K562 (cell line): Measurements from ENCODE around the gene REG4. TPM values are rescaled to one million over a fixed set of nuclear protein-coding genes. Genes with fewer than 3 reads are reported as not detected.
A peak's percentile ranks its signal among the peaks of the same experiment; 100 is the strongest.

Source experiments
- ATAC-seq: fragments of 200-7000 bp; cut with Tn5 transposase; 3 replicates; pipeline ENCODE4 v1.9.1; 2020; ENCODE audit warnings: moderate library complexity
- BruUV-seq: library from RNA; stranded (reverse); fragments of 400-500 nt; replicated peaks from 2 replicates; lab custom pipeline; 2021; lab: Mats Ljungman, UMichigan
- CTCF ChIA-PET: fragments of 300-600 bp; formaldehyde crosslinking; extraction: SDS; loops from one replicate; lab custom pipeline; 2021; ENCODE audit warnings: low intra/inter-chr PET ratio; lab: Yijun Ruan, JAX
- POLR2A ChIA-PET: fragments of 300-600, 350-650 bp; sonication (Branson Sonifier 250); formaldehyde crosslinking; extraction: SDS; loops from one replicate; lab custom pipeline; 2021; ENCODE audit warnings: antibody characterized with exemption, inconsistent platforms; lab: Yijun Ruan, JAX
- DNase-seq, 4 experiments: peaks; one replicate each; pipeline versions ENCODE4 v3.0.0 to v3.0.0-alpha.2; 2011 to 2018; ENCODE audit warnings: low spot score in 3 of 4, mixed read lengths in 3 of 4; ENCODE audit errors: extremely low read depth in 1 of 4
- FAIRE-seq: peaks from 2 replicates; lab custom pipeline; 2011; peaks lifted over from hg19 to GRCh38; lab: Jason Lieb, UNC
- H2AFZ ChIP-seq: 2 replicates; pipeline ENCODE4 v1.6.0; 2011; ENCODE audit warnings: low read depth, low read length, control low read depth, inconsistent platforms
- H3K27ac ChIP-seq: fragments of 200-600 bp; 3 replicates; pipeline ENCODE4 v1.8.0; 2011; ENCODE audit warnings: low read depth, mild to moderate bottlenecking, control low read depth, inconsistent platforms, low read length, moderate library complexity, mixed read lengths; ENCODE audit errors: extremely low read depth
- H3K27me3 ChIP-seq, 2 experiments: fragments of 300-600 bp in 1 of 2; 2 replicates in 1 of 2; 3 replicates in 1 of 2; pipeline versions ENCODE4 v1.6.0 to v1.8.0; 2011; ENCODE audit warnings: inconsistent platforms in 2 of 2, low read length in 2 of 2, mild to moderate bottlenecking in 1 of 2, mixed read lengths in 1 of 2, moderate library complexity in 1 of 2; ENCODE audit not compliant: control insufficient read depth in 2 of 2, insufficient read depth in 2 of 2
- H3K36me3 ChIP-seq: fragments of 300-600 bp; 3 replicates; pipeline ENCODE4 v1.8.0; 2011; ENCODE audit warnings: mild to moderate bottlenecking, low read length, inconsistent platforms; ENCODE audit not compliant: control insufficient read depth, insufficient read depth
- H3K4me1 ChIP-seq, 2 experiments: fragments of 200-600 bp in 1 of 2; replicated peaks in 1 of 2; 2 replicates in 1 of 2; 3 replicates in 1 of 2; pipeline versions ENCODE4 v1.5.1 to v1.8.0; 2011; ENCODE audit warnings: inconsistent platforms in 2 of 2, low read length in 2 of 2, mild to moderate bottlenecking in 1 of 2, mixed read lengths in 1 of 2, moderate library complexity in 1 of 2; ENCODE audit not compliant: control insufficient read depth in 2 of 2, insufficient read depth in 2 of 2
- H3K4me2 ChIP-seq: 2 replicates; pipeline ENCODE4 v1.6.1; 2011; ENCODE audit warnings: low read length, control low read depth, inconsistent platforms, mixed read lengths; ENCODE audit not compliant: insufficient read depth
- H3K4me3 ChIP-seq: fragments of 200-600 bp; sonication (generic), shearing (Covaris generic); 2 replicates; pipeline ENCODE4 v1.5.1; 2016; ENCODE audit warnings: control low read depth, inconsistent platforms
- H3K79me2 ChIP-seq: fragments of 200-600 bp; 3 replicates; pipeline ENCODE4 v1.8.0; 2011; ENCODE audit warnings: low read length, inconsistent platforms; ENCODE audit not compliant: control insufficient read depth, insufficient read depth
- H3K9ac ChIP-seq, 2 experiments: 2 replicates each; pipeline versions ENCODE4 v1.6.0 to v1.6.1; 2011; ENCODE audit warnings: low read depth in 2 of 2, low read length in 2 of 2, control low read depth in 1 of 2, inconsistent platforms in 1 of 2, mild to moderate bottlenecking in 1 of 2, mixed read lengths in 1 of 2; ENCODE audit not compliant: insufficient read depth in 1 of 2
- H3K9me1 ChIP-seq: one replicate; pipeline ENCODE4 v1.6.0; 2011; ENCODE audit warnings: inconsistent platforms, mild to moderate bottlenecking, low read length, moderate library complexity; ENCODE audit not compliant: control insufficient read depth, insufficient read depth
- H3K9me3 ChIP-seq: replicated peaks from 2 replicates; pipeline ENCODE4 v1.5.1; 2011; ENCODE audit warnings: low read depth, low read length, inconsistent platforms; ENCODE audit not compliant: control insufficient read depth, insufficient read depth
- H4K20me1 ChIP-seq: replicated peaks from 2 replicates; pipeline ENCODE4 v1.6.1; 2011; ENCODE audit warnings: low read length, inconsistent platforms, mixed read lengths; ENCODE audit not compliant: control insufficient read depth, insufficient read depth
- ATF1 ChIP-seq, 2 experiments: fragments of 450-650 bp in 1 of 2; IDR thresholded peaks; 2 replicates each; pipeline ENCODE4 v1.6.1; 2016; ENCODE audit warnings: missing compliant biosample characterization in 1 of 2, missing genetic modification characterization in 1 of 2
- DPF2 ChIP-seq: fragments of 450-650 bp; IDR thresholded peaks from 2 replicates; pipeline ENCODE4 v1.6.1; 2016
- HNRNPLL ChIP-seq: fragments of 200-400 bp; formaldehyde crosslinking; IDR thresholded peaks from 2 replicates; pipeline ENCODE4 v1.6.1; 2017; ENCODE audit warnings: low read length, low read depth, mild to moderate bottlenecking; ENCODE audit not compliant: poor library complexity, severe bottlenecking
- MEIS2 ChIP-seq: fragments of 450-650 bp; IDR thresholded peaks from 2 replicates; pipeline ENCODE4 v1.6.1; 2014; ENCODE audit warnings: mild to moderate bottlenecking; ENCODE audit not compliant: partially characterized antibody
- MTA2 ChIP-seq: fragments of 450-650 bp; IDR thresholded peaks from 2 replicates; pipeline ENCODE4 v1.6.1; 2016; ENCODE audit warnings: low read depth
- PML ChIP-seq: IDR thresholded peaks from 2 replicates; pipeline ENCODE4 v1.6.1; 2012; ENCODE audit warnings: low read length, inconsistent platforms
- TCF3 ChIP-seq: sonication (generic); formaldehyde crosslinking; IDR thresholded peaks from 2 replicates; pipeline ENCODE4 v1.4.0; 2020; ENCODE audit warnings: mild to moderate bottlenecking, missing genetic modification reagents
- TEAD4 ChIP-seq, 2 experiments: sonication (generic) in 1 of 2; formaldehyde crosslinking in 1 of 2; IDR thresholded peaks; 2 replicates each; pipeline versions ENCODE4 v1.6.1 to v1.8.0; 2012 to 2022; ENCODE audit warnings: borderline replicate concordance in 1 of 2, inconsistent platforms in 1 of 2, low read length in 1 of 2, mild to moderate bottlenecking in 1 of 2, missing genetic modification reagents in 1 of 2
- ZBTB17 ChIP-seq: fragments of 450-650 bp; formaldehyde crosslinking; IDR thresholded peaks from 2 replicates; pipeline ENCODE4 v1.4.0; 2020; ENCODE audit warnings: mild to moderate bottlenecking
- ZNF311 ChIP-seq: fragments of 250-450 bp; sonication (Bioruptor Pico); IDR thresholded peaks from 2 replicates; pipeline ENCODE4 v1.4.0; 2020; ENCODE audit warnings: mild to moderate bottlenecking, moderate library complexity
- WGBS: fragments of 100-300 bp; shearing (Covaris generic); methylation state at CpG from one replicate; pipeline ENCODE4 v1.1.6; 2016; ENCODE audit warnings: low coverage, mixed read lengths; ENCODE audit not compliant: insufficient coverage; ENCODE audit errors: missing lambda C conversion rate; 5-methylcytosine and 5-hydroxymethylcytosine counted together
- in situ Hi-C: fragments of 300-500 bp; cut with MboI; formaldehyde crosslinking; loops from 4 replicates; pipeline ENCODE4 v1.15.0; 2018; ENCODE audit warnings: inconsistent platforms, mixed read lengths
- intact Hi-C: fragments of 100-400 bp; cut with micrococcal nuclease; formaldehyde crosslinking; loops from 2 replicates; pipeline ENCODE4 v1.14.2; 2022
- polyA plus RNA-seq, 8 experiments: library from polyadenylated mRNA; depleted of rRNA in 4 of 8; stranded (reverse) in 5 of 8; unstranded in 3 of 8; fragments of >200 nt; fragmentation: Nextera tagmentation in 2 of 8; fragmentation: Illumina TruSeq in 1 of 8; extraction: Ambion mirVana in 2 of 8; extraction: Trizol in 1 of 8; gene quantifications; 2 replicates each; pipeline versions ENCODE4 v1.2.1 to v1.2.3, GENCODE V29; 2011 to 2014; ENCODE audit warnings: inconsistent platforms in 1 of 8, missing spikeins in 1 of 8
- total RNA-seq, 7 experiments: library from RNA; depleted of rRNA in 6 of 7; stranded (reverse); fragments of >200 nt in 6 of 7; fragmentation: Illumina TruSeq in 2 of 7; extraction: Trizol in 2 of 7; gene quantifications; 2 replicates each; pipeline versions ENCODE4 v1.2.1 to v1.2.3, GENCODE V29; 2011 to 2021; ENCODE audit warnings: low replicate concordance in 1 of 7
- TF ChIP-seq, protein P1 (sequence below), 2 experiments: fragments of 450-650 bp; conservative IDR thresholded peaks; 2 replicates each; pipeline ENCODE4 v1.6.1; 2017; ENCODE audit warnings: mild to moderate bottlenecking in 2 of 2, moderate library complexity in 2 of 2
- TF ChIP-seq, protein P2 (sequence below): fragments of 450-650 bp; IDR thresholded peaks from 2 replicates; pipeline ENCODE4 v1.6.1; 2016; ENCODE audit warnings: low read depth, mild to moderate bottlenecking, moderate library complexity
- TF ChIP-seq, protein P3 (sequence below), 2 experiments: IDR thresholded peaks in 1 of 2; conservative IDR thresholded peaks in 1 of 2; 2 replicates each; pipeline ENCODE4 v1.6.1; 2016; ENCODE audit warnings: low read depth in 2 of 2, mild to moderate bottlenecking in 1 of 2, missing compliant biosample characterization in 1 of 2, missing genetic modification characterization in 1 of 2, moderate library complexity in 1 of 2

REG4 gene
- total and polyA plus RNA-seq, 9 of the 15 experiments (the other 6 are each of a cell fraction or from before 2014, with no cell fraction given), result not detected

DNA sequence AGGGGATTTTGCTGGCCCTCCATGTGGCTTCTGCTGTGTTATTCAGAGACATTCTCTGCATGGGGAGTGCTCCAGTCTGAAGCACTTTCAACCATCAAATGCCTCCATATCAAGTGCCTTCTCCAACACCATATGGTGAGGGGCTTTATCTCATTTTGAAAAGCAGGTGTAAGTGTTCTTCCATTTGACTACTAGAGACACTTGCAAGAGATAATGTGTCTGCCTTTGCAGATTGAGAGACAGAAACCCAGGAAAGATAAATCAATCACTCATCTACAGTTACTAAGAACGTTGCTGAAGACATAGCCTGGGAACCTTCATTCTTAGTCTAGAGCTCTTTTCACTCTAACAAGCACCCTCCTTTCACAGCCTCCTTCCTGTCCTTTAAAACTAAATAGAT lies 29.5 kb upstream of the REG4 start:
- Histone ChIP-seq H3K36me3 (no peaks in the 10 kb centered on the region), H3K79me2 (no peaks in the 10 kb centered on the region), H3K9me1 (no peaks in the 10 kb centered on the region), H2AFZ (no peak overlapping the region), H3K4me1 (peaks cover 0 to 11% of the 10 kb centered on the region in 2 experiments; a peak in 3 of 5 replicates), H3K27ac (no peak overlapping the region), H4K20me1 (no peaks in the 10 kb centered on the region), H3K9me3 (no peaks in the 10 kb centered on the region), H3K9ac (no peak overlapping the region), H3K27me3 (0 out of 5 replicates have a peak, but pooled peaks cover 0 to 2% of the 10 kb centered on the region in 2 experiments), H3K4me2 (peak overlapping the region; percentile 55), H3K4me3 (no peak overlapping the region)
- CTCF ChIA-PET, result no interaction called here
- DNase-seq, result peak in 2 of 4 experiments; percentile 33 to 41
- no TSS peak for BruUV-seq
- 0% methylated on average over 1 of the region's 1 CpG for WGBS
- POLR2A ChIA-PET, result no interaction called here
- in situ Hi-C loops (no loop called here), intact Hi-C loops (no loop called here)
- ATAC-seq, result no peak
- no peak for FAIRE-seq
- TF ChIP-seq ATF1 (CRISPR knock-in tag; IDR thresholded peaks at IDR 0.05), result no peak
- no peak for TF ChIP-seq ATF1 (tag; IDR thresholded peaks at IDR 0.05)
- no peak for TF ChIP-seq HNRNPLL
- peak; percentile 92 for TF ChIP-seq MEIS2
- 0 out of 2 replicates have a peak, but pooled peaks have one; percentile 28 for TF ChIP-seq ZNF311 (CRISPR knock-in tag)
- TF ChIP-seq, protein P1, sequence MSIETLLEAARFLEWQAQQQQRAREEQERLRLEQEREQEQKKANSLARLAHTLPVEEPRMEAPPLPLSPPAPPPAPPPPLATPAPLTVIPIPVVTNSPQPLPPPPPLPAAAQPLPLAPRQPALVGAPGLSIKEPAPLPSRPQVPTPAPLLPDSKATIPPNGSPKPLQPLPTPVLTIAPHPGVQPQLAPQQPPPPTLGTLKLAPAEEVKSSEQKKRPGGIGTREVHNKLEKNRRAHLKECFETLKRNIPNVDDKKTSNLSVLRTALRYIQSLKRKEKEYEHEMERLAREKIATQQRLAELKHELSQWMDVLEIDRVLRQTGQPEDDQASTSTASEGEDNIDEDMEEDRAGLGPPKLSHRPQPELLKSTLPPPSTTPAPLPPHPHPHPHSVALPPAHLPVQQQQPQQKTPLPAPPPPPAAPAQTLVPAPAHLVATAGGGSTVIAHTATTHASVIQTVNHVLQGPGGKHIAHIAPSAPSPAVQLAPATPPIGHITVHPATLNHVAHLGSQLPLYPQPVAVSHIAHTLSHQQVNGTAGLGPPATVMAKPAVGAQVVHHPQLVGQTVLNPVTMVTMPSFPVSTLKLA (conservative IDR thresholded peaks at IDR 0.05), result 0 out of 4 replicates have a peak, but pooled peaks of 1 of the 2 experiments have one; percentile 30
- peak; percentile 69 for TF ChIP-seq PML
- TF ChIP-seq, protein P2, sequence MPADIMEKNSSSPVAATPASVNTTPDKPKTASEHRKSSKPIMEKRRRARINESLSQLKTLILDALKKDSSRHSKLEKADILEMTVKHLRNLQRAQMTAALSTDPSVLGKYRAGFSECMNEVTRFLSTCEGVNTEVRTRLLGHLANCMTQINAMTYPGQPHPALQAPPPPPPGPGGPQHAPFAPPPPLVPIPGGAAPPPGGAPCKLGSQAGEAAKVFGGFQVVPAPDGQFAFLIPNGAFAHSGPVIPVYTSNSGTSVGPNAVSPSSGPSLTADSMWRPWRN, result no peak
- TF ChIP-seq TCF3 (CRISPR knock-in tag), result peak; percentile 80
- TF ChIP-seq TEAD4 (IDR thresholded peaks at IDR 0.05; ENCODE audit: low read length), result peak; percentile 91
- no peak for TF ChIP-seq TEAD4 (CRISPR knock-in tag; IDR thresholded peaks at IDR 0.05; ENCODE audit: borderline replicate concordance)
- TF ChIP-seq ZBTB17 (CRISPR knock-in tag), result peak; percentile 70; the same call in 1 of the 2 replicates
- peak; percentile 74 for TF ChIP-seq MTA2
- peak; percentile 47; the same call in 1 of the 2 replicates for TF ChIP-seq DPF2
- TF ChIP-seq, protein P3, sequence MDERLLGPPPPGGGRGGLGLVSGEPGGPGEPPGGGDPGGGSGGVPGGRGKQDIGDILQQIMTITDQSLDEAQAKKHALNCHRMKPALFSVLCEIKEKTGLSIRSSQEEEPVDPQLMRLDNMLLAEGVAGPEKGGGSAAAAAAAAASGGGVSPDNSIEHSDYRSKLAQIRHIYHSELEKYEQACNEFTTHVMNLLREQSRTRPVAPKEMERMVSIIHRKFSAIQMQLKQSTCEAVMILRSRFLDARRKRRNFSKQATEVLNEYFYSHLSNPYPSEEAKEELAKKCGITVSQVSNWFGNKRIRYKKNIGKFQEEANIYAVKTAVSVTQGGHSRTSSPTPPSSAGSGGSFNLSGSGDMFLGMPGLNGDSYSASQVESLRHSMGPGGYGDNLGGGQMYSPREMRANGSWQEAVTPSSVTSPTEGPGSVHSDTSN (CRISPR knock-in tag; IDR thresholded peaks at IDR 0.05; ENCODE audit: low read depth), result no peak
- TF ChIP-seq, protein P3 (tag; conservative IDR thresholded peaks at IDR 0.05; ENCODE audit: low read depth), result peak; percentile 86
